Pulmonary artery endothelial cell (primary cell): ENCODE measurements around the gene ZMAT5. TPM values are rescaled to one million over a fixed set of nuclear protein-coding genes. Genes with fewer than 3 reads are reported as not detected.

ENCODE experiments used
- DNase-seq: peaks from one replicate; pipeline ENCODE4 v3.0.0-alpha.2; 2011; ENCODE audit warnings: low read depth, low spot score
- total RNA-seq: library from RNA; depleted of rRNA; stranded (reverse); fragments of >200 nt; gene quantifications from 2 replicates; pipeline ENCODE4 v1.2.3, GENCODE V29; 2014

ZMAT5 gene
- total RNA-seq, 1 donor from 2014 or later = 19.1 TPM

GRCh38 chr22:29710922-29711593 is 55.7 kb downstream of the ZMAT5 start:
- no peak for DNase-seq

DNA sequence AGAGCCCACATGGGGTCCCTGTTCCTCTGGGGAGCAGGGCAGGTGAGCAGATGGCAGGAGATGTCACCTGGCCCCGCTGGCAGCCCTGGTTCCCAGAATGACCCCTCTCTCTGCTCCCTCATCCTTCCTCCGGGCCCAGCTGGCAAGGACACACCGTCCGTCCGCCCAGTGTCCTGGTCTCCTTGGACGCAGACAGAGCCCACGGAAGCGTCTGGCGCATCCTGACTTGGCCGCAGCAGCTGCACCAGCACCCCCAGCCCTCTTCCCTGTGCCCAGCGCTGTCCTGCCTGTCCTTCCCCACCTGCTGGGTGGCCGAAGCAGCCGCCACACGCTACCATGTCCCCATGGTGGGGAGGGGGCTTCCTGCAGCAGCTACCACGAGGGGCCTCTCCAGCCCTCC is 56.6 kb downstream of the ZMAT5 start:
- DNase-seq = no peak

GRCh38 chr22:29707471-29707870 is 59.3 kb downstream of the ZMAT5 start:
- no peak for DNase-seq

DNA sequence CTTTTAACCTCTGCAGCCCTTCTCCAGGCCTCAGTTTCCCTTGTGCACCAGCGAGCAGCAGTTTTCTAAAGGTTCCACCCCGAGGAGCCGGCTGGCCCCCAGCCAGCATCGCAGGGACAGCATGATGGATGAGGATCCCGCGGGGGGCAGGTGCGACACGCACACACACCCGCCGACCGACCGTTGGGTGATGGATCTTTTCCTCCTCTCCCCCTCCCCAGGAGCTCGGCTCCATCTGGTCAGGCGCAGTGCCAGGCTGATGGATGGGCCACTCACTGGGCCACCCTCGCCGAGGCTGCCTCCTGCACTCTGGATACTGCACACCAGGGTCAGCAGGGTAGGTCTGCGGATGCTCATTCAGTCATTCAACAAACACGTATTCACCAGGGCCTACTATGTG is 59.8 kb downstream of the ZMAT5 start:
- DNase-seq = no peak

GRCh38 chr22:29706486-29706885 is 60.3 kb downstream of the ZMAT5 start:
- DNase-seq = no peak

GRCh38 chr22:29705651-29706050 is 61.2 kb downstream of the ZMAT5 start:
- no peak for DNase-seq

DNA sequence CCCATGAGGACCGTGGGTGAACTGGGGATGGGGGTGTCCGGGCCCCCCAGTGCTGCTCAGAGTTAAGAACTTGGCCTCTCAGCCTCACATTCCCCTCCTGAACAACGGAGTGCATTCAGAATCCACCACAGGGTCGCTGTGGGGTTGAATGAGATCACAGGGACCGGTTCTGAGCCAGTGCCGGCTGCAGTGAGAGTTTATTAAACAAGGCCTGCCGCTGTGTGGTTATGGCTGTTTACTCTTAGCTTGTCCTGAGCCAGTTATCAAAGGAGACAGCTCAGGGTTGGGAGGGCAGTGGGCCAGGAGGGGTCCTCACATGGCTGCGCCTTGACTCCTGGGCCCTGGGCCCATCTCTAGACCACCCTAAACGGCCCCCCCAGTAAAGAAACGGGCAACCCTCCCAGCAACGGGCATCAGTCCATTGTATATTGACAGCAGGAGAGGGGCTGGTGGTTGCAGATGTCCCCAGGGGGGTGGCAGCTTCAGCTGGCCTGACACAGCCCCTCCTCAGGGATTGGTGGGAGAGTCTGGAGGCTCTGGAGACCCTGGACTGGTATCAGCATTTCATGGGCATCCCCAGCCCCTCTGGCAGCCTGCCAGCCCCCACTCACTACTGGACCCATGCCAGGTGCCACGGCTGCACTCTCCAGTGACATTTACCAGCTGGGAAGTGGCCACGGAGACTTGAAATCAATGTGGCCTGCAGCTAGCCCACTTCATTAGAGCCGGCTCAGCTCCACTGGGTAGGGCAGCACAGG is 62.1 kb downstream of the ZMAT5 start:
- DNase-seq = no peak

GRCh38 chr22:29703569-29704195 is 63.1 kb downstream of the ZMAT5 start:
- no peak for DNase-seq

DNA sequence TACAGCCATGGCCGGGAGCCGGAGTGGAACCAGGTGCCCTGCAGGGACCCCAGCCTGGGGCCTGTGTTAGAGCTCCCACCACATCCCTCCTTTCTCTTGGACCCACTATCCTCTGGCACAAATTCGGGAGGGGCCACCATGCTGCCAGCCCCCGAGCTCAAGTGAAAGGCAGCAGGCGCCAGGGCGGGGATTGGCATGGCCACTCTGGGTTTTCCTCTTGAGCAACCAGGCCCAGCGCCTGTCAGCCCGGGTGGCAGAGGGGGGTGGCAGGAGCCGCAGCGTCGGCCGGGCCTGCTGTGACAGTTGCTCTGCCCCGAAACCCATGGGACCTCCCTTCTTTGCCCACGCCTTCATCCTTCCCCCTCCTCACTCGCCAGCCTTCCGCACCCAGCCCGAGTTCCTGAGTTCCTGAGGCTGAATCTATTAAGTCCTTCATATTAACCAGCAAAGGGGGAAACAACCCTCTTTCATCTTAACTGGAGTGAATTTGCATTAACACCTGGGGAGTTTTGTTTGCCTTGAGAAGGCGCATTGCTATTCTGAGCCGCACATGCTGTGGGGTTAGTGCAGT is 63.8 kb downstream of the ZMAT5 start:
- no peak for DNase-seq

GRCh38 chr22:29702000-29702930 is 64.5 kb downstream of the ZMAT5 start:
- no peak for DNase-seq

DNA sequence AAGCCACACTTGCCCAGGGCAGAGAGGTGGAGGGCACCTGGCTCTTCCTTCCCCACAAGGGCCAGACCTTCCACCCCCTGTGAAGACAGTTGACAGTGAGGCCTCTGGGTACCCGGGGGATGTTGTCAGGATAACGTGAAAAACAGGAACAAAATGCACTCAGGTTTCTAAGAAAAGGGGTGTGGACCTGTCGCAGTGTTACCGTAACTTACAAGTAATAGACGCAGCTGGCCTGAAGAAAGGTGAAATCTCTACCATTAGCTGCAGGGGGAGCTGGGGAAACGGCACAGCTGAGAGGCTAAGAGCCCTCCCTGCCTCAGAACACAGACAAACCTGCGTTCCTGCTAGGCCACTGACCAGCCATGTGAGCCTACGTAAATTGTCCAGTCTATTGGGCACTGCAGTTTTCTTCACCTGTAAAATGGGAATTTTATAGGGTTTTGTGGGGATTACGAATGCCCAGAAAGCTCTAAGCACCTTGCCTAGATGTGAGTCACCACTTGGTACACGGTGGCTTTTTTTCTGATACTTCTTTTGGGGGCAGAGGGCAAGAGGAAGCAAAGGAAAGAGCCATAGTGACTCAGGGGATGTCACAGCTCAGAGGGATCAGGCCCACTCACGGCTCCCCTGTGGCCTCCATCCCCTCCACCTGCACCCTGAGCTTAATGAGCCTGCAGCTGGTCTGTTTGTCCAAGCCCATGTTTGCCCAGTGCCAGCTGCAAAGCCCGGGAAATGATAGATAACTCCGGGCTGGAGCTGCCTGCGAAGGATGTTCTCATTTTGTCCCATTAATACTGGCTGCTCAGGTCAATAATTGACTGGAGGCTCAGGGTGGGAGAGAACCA is 65.4 kb downstream of the ZMAT5 start:
- no peak for DNase-seq

- DNase-seq = no peak
Measured at GRCh38 chr22:29700900-29701154, 66.0 kb downstream of the ZMAT5 start.

DNA sequence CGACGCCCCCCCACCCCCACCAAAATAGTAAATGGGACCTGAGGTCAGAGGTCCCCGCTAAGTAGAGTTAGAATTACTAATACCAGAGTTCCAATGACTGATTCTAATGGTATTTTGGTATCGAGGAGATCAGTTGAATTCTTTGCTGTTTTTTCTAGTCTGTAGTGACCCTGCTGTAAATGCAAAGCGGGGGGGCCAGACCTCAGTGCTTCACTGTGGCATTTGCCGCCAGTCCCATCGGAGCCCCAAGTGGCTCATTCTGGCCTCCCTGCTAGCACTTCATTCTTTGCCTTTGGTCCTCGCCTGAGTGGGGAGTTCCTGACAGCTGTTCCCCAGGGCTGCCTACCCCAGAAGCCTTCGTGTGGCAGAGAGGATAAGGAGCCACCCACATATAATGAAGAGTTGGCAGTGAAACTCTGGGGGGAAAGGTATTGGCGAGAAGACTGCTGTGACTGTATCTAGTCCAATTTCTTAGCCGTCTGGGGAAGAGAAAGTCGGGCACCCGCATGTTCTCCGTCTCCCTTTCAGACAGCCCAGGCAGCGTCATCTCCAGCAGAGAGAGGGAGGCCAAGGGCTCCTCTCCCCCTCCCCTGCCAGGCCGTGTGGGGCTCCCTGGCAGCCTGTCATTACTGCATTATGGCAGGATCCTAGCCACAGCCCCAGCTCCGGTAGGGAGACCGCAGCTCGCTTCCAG is 66.5 kb downstream of the ZMAT5 start:
- no peak for DNase-seq

GRCh38 chr22:29697853-29698598 is 68.8 kb downstream of the ZMAT5 start:
- no peak for DNase-seq

DNA sequence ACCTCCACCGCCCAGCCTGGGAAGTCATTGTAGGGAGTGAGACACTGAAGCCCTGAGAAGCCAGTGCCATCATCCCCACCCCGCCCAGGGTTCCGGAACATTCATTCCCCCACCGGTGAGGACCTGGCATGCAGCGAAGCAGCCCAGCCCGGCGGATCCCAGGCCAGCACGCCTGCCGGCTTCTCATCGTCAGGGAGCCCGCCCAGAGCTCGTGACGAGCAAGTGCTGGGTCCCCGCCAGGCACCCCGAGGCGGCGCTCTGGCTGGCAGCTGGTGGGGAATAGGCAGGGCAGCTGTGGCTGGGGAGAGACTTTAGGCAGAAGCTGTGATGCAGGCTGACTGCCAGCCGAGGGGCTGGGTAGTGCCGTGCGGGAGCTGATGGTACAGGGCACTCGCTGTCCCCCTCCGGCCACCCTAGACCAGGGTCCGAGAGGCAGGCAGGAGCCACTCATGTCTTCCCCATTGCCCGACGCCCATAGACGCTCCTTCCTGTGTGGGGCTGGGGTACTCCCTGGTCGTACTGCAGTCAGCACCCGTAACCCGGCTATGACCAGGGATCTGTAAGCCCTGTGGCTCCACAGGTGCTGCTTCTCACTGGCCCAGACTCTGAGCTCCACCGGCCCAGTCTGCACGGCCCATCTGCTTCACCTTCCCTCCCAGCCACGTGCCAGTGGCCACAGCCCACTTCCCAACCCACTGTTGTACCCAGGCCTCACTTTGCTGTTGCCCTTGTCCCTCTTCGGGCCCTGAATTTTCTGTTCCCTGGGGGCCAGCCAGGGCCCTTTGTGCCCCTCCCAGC is 71.5 kb downstream of the ZMAT5 start:
- DNase-seq = no peak

GRCh38 chr22:29693671-29694070 is 73.1 kb downstream of the ZMAT5 start:
- DNase-seq = no peak

GRCh38 chr22:29693161-29693560 is 73.6 kb downstream of the ZMAT5 start:
- no peak for DNase-seq

DNA sequence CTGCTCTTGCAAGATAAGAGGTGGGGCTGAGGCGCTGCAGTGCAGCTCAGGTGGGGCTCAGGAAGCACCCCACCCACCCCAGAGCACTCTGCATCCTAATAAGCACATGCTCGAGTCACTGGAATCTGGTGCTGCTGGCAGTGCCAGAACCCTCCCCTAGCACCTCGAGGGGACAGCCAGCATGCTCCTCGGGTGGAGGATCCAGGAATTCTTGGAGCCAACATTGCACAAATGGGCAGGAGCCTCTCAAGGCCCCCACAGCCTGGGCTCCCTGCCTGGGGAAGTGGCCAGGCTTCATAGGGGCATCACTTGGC is 74.5 kb downstream of the ZMAT5 start:
- DNase-seq = no peak
